ENCODE results near the gene MICAL2.
A peak's percentile ranks its signal among the peaks of the same experiment; 100 is the strongest.

Gene MICAL2

DNA sequence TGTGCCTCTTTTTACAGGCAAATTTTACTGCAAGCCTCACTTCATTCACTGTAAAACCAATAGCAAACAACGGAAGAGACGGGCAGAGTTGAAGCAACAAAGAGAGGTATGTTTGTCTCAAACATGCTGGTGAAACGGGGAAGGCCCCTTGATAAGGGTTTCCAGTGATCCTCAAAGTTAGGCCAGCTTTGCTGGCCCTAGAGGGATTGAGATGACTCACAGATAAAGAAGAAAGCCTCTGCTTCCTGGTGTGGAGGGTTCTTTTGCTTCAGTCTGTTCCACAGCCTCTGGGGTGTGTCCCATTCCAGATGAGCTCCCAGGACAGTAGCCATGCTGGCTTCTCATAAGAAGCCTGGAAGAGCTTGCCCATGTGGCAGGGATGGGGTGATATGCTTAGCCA, 148.1 kb downstream of the MICAL2 start:
- DNase-seq, result peak; percentile 32

DNA sequence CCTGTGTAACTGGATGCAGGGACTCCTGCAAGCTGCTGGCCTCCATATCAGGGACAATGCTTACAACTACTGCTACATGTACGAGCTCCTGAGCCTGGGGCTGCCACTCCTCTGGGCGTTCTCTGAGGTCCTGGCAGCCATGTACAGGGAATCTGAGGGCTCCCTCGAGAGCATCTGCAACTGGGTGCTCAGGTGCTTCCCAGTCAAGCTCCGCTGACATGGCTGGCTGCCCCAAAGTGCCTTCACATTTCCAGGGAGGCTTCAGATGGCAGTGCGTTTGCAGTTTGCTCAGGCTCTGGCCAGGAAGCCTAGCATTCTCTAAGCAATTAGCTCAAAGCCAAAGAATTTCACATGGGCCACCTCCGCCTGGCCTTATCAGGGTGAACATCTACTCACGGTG, 149.6 kb downstream of the MICAL2 start:
- DNase-seq, result no peak

DNA sequence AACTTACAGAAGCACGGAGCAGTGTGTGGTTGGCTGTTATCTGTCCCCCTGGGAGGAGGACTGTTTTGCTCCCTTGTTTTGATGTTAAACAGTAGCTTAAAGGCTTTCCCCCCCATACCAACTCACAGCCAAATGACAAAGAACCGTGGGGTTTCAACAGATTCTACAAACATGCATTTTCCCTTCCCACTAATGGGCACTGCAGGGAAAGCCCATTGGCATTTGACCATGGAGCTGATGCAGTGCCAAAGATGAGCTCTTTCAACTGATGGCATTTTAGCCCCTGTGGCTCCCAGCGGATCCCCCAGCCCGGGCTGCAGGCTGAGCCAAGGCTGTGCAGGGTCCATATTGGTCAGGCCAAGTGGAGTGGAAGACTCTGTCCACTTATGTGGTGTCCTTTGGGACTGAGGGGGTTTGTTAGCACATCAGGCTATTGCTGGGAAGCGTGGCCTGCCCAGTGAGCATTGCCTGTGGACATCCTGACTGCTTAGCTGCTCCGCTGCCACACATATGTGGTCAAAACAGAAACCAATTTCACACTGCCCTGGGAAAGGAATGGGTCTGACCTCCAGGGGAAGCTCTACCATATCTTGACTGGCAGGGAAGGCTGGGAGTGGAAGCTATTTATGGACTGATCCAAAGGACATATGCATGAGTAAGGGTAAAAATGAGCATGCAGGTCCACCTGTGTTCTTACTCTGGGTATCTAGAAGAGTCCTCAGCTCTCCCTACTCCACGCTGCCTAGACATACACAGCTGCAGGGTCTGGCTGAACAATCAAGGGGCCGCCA, 150.5 kb downstream of the MICAL2 start:
- DNase-seq, result no peak

DNA sequence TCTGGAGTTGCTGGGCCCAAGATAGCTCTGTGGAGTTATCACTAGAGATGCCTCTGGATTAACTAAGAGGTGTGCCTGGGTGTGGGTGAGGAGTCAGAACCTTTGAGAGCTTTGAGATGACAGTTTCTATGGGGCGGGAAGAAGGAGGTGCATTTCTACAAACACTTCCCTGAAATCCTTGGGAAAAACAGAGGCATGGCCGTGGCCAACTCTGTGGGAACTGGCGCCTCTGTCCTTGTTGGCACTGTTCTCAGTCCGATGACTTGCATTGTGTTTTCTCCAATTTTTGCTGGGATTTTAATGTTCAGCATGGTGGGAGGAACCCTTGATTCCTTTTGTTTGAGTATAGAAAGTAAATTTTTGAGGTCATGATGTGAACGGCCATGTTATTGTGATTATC, 151.2 kb downstream of the MICAL2 start:
- no peak for DNase-seq

DNA sequence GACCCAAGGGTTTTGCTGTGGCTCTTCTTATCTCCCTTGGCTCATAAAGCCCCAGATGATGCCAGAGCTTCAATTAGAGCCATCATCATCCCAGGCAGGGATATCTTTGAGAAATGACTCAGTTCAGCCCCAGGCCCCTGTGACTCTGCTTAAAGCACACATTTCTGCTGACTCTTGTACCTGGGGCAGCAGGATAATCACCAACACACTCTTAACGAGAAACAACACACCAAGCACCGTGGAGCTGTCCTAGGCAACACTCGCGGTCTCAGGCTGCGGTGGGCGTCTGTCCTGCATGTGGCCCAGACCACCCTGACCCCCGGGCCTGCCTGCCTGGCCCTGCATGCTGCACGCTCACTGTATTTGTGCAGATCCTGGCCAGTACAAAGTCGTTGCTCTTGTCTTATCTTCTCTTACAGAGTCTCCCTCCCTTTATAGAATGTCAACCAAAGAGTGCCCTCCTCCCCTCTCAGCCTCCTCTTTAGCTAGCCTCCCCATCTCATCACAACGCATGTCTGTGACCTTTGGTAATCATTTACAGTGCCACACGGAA, 152.8 kb downstream of the MICAL2 start:
- DNase-seq, result no peak

DNA sequence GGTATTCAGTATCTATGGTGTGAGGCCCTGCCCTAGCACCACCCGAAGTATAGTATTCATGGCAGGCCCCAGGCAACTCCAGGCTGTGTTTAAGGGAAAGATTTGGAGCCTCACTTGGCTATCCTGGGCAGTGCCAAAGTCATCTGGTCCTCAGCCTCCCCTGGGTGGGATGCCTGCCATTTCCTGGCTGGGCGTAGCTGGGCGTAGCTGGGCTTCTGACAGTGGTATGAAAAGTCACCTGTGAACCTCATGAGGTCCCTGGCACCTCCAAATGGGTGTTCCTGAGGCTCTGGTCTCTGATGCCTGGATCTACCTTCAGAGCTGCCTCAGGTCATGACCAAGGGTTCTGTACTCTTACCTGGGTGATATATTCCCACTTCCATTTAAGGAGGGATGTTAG, 154.0 kb downstream of the MICAL2 start:
- no peak for DNase-seq

DNA sequence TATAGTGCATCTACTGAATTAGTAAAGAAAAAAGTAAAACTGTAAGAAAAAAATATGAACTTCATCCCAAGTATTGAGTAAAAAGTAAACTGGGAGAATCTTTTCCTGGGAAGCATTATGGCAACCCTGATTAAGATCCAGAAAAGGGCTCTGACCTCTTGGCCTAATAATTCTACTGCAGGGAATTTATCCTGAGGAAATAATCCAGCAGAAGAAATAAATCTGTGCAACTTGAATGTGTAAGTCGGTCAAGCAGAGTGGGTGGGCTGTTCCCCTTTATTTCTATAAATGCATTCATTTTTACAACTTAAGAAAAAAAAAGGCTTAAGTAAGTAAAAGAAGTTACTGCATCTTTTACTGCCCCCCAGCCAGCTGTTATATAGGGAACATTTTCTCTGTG, 155.7 kb downstream of the MICAL2 start:
- DNase-seq, result no peak

DNA sequence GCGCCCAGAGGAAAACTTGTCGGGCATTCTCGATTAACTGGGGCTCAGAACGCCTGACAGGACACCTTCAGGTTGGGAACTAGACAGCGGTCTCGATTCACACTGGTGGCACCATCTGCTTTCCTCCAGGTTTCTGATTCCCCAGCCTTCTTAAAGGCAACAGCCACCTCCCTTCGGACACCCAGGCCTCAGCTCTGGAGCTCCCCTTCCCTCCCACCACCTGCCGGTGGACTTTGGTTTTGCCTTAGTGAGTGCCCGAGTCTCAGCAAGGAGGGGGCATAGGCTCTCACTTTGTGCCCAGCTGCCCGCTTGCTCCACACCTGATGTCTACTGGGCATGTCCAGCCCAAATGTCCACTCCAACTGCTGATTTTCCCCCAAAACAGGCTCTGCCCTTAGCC, 156.6 kb downstream of the MICAL2 start:
- no peak for DNase-seq

DNA sequence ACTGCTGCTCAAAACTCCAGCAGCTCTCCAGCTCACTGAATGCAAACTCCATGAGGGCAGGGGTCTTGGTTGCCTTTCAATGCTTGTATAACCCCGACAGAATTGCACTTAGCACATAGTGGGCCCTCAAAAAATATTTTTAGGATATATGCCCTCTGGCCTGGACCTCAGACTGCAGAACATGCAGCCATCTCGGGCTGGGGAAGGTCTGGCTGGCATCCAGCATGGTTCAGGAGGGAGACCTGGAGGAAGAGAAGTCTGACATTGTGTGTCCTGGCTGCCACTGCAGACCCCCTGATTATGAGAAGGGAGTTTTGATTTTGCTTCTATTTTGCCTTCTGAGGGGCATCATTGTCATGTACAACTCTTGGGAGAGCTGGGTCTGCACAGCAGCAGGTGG, 157.5 kb downstream of the MICAL2 start:
- no peak for DNase-seq

DNA sequence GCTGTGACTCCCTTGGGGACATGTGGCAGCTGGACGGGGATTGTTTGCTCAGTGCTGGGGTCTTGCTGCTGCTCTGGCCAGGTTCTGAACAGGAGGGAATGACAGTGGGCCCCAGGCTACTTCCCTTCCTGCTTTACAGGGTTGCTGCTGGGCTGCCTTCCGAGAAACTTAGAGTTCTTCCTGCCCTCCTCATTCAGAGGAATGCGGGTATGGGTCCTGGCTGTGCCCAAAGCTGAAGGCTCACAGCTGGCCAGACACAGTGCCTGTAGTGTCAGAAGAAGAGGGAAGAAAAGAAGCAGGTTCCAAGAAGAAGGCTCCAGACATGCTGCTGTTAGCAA, 158.7 kb downstream of the MICAL2 start:
- DNase-seq, result peak; percentile 75

DNA sequence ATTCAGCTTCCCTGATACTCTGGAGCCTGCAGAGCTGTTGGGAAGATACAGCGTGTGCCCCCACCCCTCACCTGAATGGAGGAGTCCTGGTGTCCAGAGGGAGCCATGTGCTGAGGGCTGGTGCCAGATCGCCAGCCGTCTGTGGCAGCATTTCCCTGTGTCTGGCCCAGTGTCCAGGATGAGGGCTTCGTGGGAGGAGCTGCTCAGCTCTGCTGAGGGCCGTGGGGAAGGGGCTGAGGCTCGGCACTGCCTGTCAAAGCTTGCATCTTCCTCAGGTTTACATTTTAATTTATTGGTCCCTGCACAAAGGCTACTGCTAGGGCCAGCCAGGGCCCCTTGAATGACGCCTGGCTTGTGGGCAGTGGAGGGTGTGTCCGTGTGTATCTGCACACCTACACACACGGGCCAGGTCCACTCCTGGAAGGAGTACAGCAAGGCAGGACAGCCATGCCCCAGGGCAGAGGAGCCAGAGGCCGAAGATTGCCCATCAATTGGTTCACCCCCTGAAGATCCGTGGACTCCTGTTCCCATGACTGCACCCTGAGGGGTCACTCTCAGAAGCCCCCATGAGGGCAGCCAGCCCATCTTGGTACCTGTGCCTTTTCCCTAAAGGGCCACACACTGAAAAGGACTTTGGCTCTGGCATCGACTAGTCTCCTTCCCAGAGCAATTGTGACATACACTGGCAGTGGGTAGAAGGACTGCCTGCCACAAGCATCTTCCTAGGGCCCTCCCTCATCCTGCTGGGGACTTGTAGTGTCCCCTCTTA, 159.2 kb downstream of the MICAL2 start:
- no peak for DNase-seq

DNA sequence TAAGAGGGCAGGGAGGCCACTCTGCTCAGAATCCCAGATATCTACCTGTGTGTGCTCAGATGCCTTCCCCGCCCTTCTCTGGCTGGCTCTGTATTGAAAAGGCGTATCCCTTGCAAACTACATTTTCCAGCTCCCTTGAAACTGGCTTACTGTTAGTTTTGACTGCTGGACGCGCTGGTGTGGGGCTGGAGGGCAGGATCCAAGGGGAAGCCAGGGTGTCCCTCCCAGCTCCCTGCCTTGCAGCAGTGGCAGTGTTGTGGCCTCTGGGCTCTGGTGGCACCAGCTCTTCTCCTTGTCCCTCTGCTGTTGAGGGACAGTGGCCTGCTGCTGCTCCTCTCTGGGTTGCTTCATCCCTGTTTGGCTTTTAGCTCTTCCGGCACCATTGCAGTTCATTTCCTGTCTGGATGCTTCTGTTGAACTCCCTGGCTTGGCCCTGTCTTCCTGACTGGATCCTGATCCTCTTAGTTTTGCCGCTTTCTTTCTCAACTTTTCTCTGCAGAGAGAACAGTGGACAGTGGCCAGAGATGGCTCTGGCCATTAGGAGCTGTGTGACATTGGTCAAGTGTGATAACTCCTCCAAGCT, 159.9 kb downstream of the MICAL2 start:
- DNase-seq, result no peak

DNA sequence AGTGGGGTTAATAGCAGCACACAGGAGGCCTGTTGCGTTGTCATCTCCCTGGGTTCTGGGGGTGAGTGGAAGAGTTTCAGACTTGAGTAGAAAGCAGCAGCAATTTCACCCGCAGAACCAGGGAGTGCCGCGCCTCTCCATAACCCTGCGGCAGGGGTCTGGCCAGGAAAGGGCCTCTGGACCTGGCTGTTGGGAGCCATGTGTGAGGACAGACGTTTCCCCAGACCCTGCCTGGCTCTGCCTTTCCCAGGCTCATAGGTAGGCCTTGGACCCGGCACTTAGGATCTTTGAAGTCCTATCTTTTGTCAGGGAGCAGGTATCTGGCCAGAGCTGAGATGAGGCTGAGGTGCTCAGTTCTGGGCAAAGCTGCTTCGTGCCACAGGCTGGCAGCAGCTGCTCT, 160.4 kb downstream of the MICAL2 start:
- DNase-seq, result no peak

DNA sequence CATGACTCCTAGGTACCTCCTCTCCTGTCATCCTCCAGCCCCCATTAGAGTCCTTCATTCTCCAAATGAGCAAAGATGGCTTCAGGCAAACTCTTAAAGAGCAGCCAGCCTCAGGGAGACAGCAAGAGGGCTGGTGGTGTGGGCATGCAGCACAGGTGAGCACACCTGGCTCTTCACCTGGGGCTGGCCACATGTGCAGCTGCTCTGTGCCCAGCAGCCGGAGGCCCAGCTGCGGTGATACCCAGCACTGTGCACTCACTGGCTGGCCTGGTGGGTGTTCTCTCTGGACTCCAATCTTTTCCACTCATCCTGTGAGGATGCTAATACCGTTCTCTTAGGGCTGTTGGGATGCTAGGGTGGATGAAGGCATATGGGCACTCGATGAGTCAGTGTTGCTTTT, 160.9 kb downstream of the MICAL2 start:
- DNase-seq, result no peak

DNA sequence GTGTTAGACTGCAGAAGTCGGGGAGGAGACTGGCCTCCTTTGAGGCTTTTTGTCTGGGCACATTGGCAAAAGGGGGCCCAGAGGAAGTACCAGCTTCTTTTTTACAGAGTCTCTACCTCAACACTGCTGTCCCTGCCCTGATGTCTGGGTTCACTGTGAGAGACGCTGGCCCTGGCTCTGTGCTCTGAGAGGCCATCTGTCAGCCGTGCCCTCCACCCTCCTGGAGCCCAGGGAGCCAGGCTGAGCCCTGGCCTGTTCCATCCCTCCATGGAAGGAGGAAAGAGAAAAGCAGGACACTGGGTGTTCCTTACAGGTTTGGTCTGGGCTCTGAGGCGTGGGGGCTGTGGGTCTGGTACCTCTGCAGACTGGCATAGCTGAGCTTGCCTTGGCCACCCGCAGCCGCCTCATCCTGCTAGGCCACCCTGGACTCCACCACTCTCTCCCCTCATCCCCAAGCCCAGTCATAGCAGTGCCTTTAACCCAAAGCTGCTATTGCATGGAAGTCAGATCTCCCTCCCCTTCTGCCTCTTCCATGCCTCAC, 161.5 kb downstream of the MICAL2 start:
- DNase-seq, result no peak

DNA sequence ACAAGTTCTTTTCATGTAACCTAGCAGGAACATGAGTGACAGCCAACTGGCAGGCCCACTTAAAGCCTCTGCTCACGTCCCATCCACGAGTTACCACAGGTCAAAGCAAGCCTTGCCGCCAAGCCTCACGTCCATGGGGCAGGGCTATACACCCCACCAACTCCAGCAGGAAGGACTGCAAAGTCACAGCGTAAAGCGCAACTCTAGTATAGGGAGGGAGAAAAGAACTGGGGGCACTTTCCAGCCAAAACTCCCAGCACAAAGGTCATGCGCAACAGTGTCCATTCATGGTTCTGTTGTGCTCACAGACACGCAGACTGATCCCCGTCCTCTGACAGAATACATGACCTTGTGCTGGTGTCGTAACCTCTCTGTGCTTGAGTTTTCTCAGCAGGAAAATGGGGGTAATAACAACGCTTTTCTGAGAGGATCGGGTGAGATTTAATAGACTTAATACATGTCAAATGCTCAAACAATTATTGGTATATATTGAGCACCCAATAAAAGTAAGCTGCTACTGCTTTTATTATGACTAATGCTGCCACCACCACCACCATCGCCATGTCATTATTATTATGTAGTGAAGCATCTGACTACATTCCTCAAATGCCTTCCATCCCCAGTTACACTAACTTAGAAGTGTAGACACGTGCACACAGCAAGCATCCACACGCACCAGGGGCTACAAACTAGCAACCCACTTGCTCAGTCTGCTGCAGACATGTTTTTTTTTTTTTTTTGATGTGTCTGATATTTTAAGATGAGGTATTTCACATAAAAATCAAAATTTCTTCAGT, 162.6 kb downstream of the MICAL2 start:
- DNase-seq, result peak; percentile 77

DNA sequence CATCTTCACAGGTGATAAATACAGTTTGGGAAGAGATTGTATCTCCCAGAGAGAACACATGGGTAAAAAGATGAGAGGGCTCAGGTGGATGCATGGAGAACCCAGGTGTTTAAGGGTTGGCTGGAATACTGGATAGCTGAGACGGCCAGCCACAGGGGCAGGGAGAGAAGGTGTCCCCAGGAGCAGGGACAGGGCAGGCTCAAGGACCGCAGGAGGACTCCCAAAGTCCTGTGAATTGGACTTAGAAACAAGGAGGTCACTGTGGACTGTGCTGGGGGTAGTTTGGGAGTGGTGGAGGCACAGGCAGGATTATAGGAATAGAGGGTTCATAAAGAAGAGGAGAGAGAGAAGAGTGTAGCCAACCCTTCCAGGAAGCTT, 163.2 kb downstream of the MICAL2 start:
- DNase-seq, result no peak

DNA sequence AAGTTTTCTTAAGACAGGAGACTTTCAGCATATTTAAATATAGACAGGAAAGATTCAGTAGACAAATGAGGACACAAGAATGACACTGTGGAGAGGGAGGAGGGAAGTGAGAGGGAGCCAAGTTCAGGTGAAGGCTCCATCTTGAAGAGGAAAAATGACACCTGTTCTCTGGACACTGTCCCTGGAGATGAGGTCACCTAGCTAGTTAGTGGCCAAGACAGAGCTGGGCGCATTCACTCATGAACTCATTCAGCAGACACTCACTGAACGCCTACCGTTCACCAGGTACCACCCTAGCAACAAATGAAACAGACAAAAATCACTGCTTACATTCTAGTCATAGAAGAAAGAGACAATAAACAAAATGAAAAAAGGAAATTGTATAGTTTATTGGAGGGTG, 163.7 kb downstream of the MICAL2 start:
- DNase-seq, result no peak

DNA sequence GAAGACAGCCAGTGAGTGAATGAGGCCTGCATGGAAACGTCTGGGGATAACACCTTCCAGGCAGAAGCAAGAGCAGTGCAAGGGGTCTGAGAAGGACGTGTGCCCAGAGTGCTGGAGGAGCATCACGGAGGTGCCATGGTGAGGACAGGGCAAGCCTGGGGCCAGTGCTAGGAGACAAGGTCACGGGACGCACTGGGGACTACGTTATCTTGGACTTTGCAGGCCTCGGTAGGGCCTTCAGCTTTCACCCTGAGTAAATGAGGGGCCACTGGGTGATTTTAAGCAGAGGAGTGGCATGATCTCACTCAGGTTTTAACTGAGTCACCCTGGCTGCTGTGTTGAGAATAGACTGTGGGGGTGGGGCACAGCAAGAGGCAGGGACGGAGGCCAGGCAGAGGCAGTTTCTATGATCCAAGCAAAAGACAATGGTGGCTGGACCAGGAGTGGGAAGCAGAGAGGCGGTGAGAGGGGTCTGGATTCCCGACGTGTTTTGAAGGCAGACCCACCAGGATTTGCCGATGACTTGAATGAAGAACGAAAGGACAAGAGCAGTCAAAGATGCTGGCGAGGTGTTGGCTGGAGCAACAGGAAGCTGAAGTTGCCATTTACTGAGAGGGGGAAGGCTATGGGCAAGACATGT, 164.3 kb downstream of the MICAL2 start:
- peak; percentile 79 for DNase-seq

DNA sequence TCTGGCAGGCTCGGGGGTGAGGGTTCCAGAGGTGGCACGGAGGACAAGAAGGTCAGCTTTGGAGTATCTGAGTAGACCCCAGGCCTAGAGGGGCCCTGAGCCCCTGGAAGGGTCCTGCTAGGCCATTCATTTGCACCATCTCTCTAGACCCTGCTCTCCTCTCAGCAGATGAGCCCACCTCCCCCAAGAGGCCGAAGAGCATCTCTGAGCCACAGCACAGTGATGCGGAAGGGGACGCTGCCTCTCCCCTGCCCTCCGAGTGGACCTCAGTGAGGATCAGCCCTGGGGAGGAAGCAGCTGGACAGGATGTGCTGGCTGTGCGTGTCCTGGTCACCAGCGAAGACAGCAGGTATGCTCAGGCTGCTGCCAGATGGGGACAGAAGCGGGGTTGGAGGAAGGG, 165.4 kb downstream of the MICAL2 start:
- no peak for DNase-seq

DNA sequence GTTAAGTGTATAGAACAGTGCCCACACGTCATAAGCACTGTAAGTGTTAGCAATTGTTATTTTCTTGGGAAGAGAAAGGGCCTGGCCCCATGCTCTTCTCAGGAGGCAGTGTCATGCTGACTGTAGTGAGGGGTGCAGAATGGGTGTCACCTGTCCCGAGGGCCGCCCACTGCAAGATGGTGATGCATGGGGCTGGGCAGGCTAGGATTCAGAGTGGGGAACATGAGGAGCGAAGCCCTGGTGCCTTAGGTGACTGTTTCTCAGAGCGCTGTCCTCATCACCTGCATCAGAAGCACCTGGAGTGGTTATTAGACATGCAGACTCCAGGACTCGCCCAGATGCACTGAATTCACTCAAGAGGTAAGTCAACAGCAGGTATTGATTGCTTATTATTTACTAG, 166.0 kb downstream of the MICAL2 start:
- DNase-seq, result no peak

DNA sequence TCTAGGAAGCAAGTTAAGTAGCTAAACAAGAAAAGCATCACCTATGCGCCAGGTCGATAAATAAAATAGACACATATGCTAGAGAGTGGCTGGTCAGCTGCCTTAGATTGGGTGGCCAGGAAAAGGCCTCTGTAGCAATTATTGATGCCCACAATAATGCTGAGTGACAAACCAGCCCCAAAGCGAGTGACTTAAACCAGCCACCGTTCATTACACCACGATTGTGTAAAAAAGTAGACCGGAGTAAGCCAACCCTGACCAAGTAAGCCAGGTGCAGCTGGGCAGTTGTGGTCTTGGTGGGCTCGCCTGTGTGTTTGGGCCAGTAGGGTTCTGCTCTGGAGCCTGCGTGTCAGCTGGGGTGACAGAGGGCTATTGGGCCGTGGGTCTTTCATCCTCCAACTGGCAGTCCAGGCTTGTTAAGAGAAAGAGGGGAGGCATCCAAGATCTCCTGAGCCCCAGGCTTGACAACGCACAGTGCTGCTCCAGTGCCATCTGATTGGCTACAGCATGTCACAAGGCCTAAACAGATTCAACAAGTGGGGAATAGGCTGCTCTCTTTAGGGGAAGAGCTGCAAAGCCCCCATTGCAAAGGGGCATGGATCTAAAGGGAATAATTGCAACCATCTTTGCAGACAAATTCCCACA, 166.6 kb downstream of the MICAL2 start:
- no peak for DNase-seq
